Panc1 (cell line): ENCODE data around the gene CXCL17. TPM values are rescaled to one million over a fixed set of nuclear protein-coding genes. Genes with fewer than 3 reads are reported as not detected.

Experiments used
- ATAC-seq: fragments of 200-7000 bp; cut with Tn5 transposase; 2 replicates; pipeline ENCODE4 v1.9.1; 2020; ENCODE audit warnings: mild to moderate bottlenecking, moderate library complexity
- BruUV-seq: library from RNA; stranded (reverse); fragments of 400-500 nt; replicated peaks from 2 replicates; lab custom pipeline; 2021; lab: Mats Ljungman, UMichigan
- CTCF ChIA-PET: fragments of 300-600 bp; sonication (Branson Sonifier 250); formaldehyde crosslinking; loops from one replicate; lab custom pipeline; 2022; ENCODE audit warnings: antibody characterized with exemption; lab: Charles Lee
- POLR2A ChIA-PET: fragments of 300-600 bp; sonication (Branson Sonifier 250); formaldehyde crosslinking; loops from one replicate; lab custom pipeline; 2022; ENCODE audit warnings: antibody characterized with exemption; lab: Charles Lee
- DNase-seq: peaks from one replicate; pipeline ENCODE4 v3.0.0-alpha.2; 2010; ENCODE audit warnings: low read depth, low spot score
- H3K27ac ChIP-seq: 2 replicates; pipeline ENCODE4 v1.5.1; 2011; ENCODE audit warnings: mild to moderate bottlenecking, low read length, inconsistent platforms
- H3K27me3 ChIP-seq: fragments of 200-500 bp; sonication (Bioruptor generic); 2 replicates; pipeline ENCODE4 v1.6.0; 2014; ENCODE audit warnings: low read length, inconsistent platforms; ENCODE audit not compliant: control insufficient read depth, insufficient read depth
- H3K36me3 ChIP-seq: fragments of 200-500 bp; sonication (Bioruptor generic); 2 replicates; pipeline ENCODE4 v1.5.1; 2014; ENCODE audit warnings: inconsistent platforms, mild to moderate bottlenecking, low read length, moderate library complexity; ENCODE audit not compliant: control insufficient read depth, insufficient read depth
- H3K4me1 ChIP-seq: 2 replicates; pipeline ENCODE4 v1.5.1; 2011; ENCODE audit warnings: inconsistent platforms, mild to moderate bottlenecking, low read length, moderate library complexity; ENCODE audit not compliant: control insufficient read depth, insufficient read depth
- H3K4me3 ChIP-seq, 2 experiments: 2 replicates each; pipeline ENCODE4 v1.5.1; 2011 to 2012; ENCODE audit warnings: low read depth in 2 of 2, low read length in 2 of 2, mild to moderate bottlenecking in 2 of 2, inconsistent platforms in 1 of 2, moderate library complexity in 1 of 2
- H3K9me3 ChIP-seq: fragments of 200-500 bp; sonication (Bioruptor generic); 2 replicates; pipeline ENCODE4 v1.5.1; 2014; ENCODE audit warnings: low read depth, mild to moderate bottlenecking, inconsistent platforms, low read length, moderate library complexity; ENCODE audit not compliant: control insufficient read depth, insufficient read depth
- CTCF ChIP-seq: fragments of 450-650 bp; IDR thresholded peaks from 2 replicates; pipeline ENCODE4 v1.5.1; 2017; ENCODE audit warnings: mild to moderate bottlenecking
- POLR2AphosphoS5 ChIP-seq: IDR thresholded peaks from 2 replicates; pipeline ENCODE4 v1.6.1; 2012; ENCODE audit warnings: mild to moderate bottlenecking, low read depth, low read length, moderate library complexity
- REST ChIP-seq, 2 experiments: IDR thresholded peaks; 2 replicates each; pipeline ENCODE4 v1.6.1; 2011 to 2012; ENCODE audit warnings: low read depth in 2 of 2, control low read depth in 1 of 2, low read length in 1 of 2, mild to moderate bottlenecking in 1 of 2, moderate library complexity in 1 of 2; ENCODE audit not compliant: insufficient read depth in 1 of 2
- SIN3A ChIP-seq: IDR thresholded peaks from 2 replicates; pipeline ENCODE4 v1.6.1; 2012; ENCODE audit warnings: low read depth, mild to moderate bottlenecking, low read length, moderate library complexity, borderline replicate concordance; ENCODE audit not compliant: insufficient read depth
- TCF7L2 ChIP-seq: IDR thresholded peaks from 2 replicates; pipeline ENCODE4 v1.6.1; 2011; ENCODE audit warnings: mild to moderate bottlenecking, low read depth, low read length, inconsistent platforms
- in situ Hi-C: cut with HindIII; loops from 2 replicates; pipeline ENCODE4 v1.10.0; 2016; ENCODE audit warnings: low sequenced_read_pairs, low pct_unique_long_range_greater_than_20kb
- intact Hi-C: fragments of 100-400 bp; cut with micrococcal nuclease; formaldehyde crosslinking; loops from one replicate; pipeline ENCODE4 v1.10.0; 2022; ENCODE audit not compliant: unreplicated experiment
- total RNA-seq: library from RNA; stranded (reverse); gene quantifications from one replicate; pipeline ENCODE4 v1.2.1, GENCODE V29; 2021; ENCODE audit not compliant: unreplicated experiment

The CXCL17 gene
- total RNA-seq, 1 experiment from 2014 or later, result not detected

GRCh38 chr19:42472402-42473147, 29.8 kb upstream of the CXCL17 start:
- CTCF ChIA-PET, result no interaction called here
- no TSS peak for BruUV-seq
- TF ChIP-seq REST (IDR thresholded peaks at IDR 0.05; ENCODE audit: insufficient read depth in 1 of 2, low read depth in 2 of 2, low read length in 1 of 2) (no peak), CTCF (no peak), SIN3A (no peak), TCF7L2 (no peak), POLR2AphosphoS5 (no peak)
- no peaks in the 10 kb centered on the region for H3K36me3 ChIP-seq
- in situ Hi-C loops, result no loop called here
- H3K4me3 ChIP-seq, result no peak overlapping the region
- POLR2A ChIA-PET, result no interaction called here
- H3K27me3 ChIP-seq, result no peaks in the 10 kb centered on the region
- intact Hi-C loops, result no loop called here
- ATAC-seq, result no peak
- no peak for DNase-seq
- 0 out of 2 replicates have a peak, but pooled peaks cover 2% of the 10 kb centered on the region for H3K4me1 ChIP-seq
- H3K9me3 ChIP-seq, result no peaks in the 10 kb centered on the region
- H3K27ac ChIP-seq, result no peak overlapping the region

GRCh38 chr19:42471554-42472249, 29.0 kb upstream of the CXCL17 start:
- DNase-seq, result no peak
- in situ Hi-C loops, result no loop called here

More at GRCh38 chr19:42471554-42472249, 29.0 kb upstream of the CXCL17 start:
- TF ChIP-seq TCF7L2 (no peak), SIN3A (no peak), POLR2AphosphoS5 (no peak), REST (IDR thresholded peaks at IDR 0.05; ENCODE audit: insufficient read depth in 1 of 2, low read depth in 2 of 2, low read length in 1 of 2) (no peak), CTCF (no peak)
- ATAC-seq, result no peak; the same call in 1 of the 2 replicates
- intact Hi-C loops, result no loop called here
- POLR2A ChIA-PET, result no interaction called here
- BruUV-seq, result no TSS peak
- no peak overlapping the region for H3K27ac ChIP-seq
- no peaks in the 10 kb centered on the region for H3K36me3 ChIP-seq
- CTCF ChIA-PET, result interaction anchor here (0.6 kb wide), 1 partner anchor 362 kb away, joined by 3 read pairs; no protein-coding TSS in a partner anchor
- H3K4me3 ChIP-seq, result no peak overlapping the region
- H3K4me1 ChIP-seq, result 0 out of 2 replicates have a peak, but pooled peaks cover 2% of the 10 kb centered on the region
- H3K9me3 ChIP-seq, result no peaks in the 10 kb centered on the region
- no peaks in the 10 kb centered on the region for H3K27me3 ChIP-seq
